Erythroblast (primary cell): ENCODE results near the gene EXOC2.

ENCODE experiments used
- DNase-seq, 2 experiments: peaks; one replicate each; lab custom pipeline; 2025; lab: John Stamatoyannopoulos, UW
- GATA1 ChIP-seq: IDR thresholded peaks from 2 replicates; pipeline ENCODE4 v1.6.1; 2011; ENCODE audit warnings: low read depth, mild to moderate bottlenecking, control low read depth, low read length, moderate library complexity
- POLR2A ChIP-seq: IDR thresholded peaks from 2 replicates; pipeline ENCODE4 v1.6.1; 2011; ENCODE audit warnings: mild to moderate bottlenecking, low read length

The EXOC2 gene

DNA sequence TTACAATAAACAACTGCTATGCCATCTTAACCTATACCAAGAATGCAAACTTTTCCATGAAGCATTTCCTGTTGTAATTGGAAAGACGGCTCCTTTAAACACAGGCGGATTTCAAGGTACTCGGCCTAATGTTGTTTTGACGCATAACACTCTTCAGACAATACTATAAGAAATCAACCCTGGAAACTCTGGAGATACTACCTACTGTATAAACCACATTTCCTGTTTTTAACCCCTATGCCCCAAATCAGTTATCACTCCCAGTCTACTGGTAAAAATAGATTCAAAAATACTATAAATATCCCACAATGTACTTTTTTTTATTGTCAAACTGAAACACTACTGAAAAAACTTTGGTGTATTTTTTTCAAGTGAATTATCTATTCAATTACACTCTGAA, 183.3 kb downstream of the EXOC2 start:
- no peak for DNase-seq
- no peak for TF ChIP-seq POLR2A

DNA sequence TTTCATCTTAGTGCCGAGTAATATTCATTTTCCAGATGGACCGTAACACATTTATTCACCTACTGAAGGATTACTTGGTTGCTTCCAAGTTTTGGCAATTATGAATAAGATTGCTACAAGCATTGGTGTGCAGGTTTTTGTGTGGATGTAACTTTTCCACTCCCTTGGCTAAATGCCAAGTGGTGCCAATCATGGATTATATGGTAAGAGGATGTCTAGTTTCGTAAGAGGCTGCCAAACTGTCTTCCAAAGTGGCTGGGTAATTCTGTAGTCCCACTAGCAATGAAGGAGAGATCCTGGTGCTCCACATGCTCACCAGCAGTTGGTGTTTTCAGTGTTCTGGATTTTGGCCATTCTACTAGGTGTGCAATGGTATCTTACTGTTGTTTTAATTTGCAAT, 184.3 kb downstream of the EXOC2 start:
- DNase-seq, result no peak
- TF ChIP-seq POLR2A (no peak), GATA1 (no peak)

DNA sequence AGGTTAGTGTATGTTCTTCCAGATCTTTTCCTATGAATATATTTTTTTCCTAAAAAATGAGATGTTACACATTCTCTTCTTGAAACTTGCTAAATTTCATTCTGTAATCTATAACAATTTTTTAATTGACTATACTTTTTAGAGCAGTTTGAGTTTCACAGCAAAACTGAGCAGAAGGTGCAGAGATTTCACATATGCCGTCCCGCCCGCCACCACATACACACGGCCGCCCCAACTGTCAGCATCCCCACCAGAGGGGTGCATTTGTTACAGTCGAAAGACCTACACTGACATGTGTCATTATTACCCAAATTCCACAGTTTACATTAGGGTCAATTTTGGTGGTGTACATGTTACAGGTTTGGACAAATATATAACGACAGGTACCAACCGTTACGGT, 184.9 kb downstream of the EXOC2 start:
- TF ChIP-seq POLR2A (no peak), GATA1 (no peak)

DNA sequence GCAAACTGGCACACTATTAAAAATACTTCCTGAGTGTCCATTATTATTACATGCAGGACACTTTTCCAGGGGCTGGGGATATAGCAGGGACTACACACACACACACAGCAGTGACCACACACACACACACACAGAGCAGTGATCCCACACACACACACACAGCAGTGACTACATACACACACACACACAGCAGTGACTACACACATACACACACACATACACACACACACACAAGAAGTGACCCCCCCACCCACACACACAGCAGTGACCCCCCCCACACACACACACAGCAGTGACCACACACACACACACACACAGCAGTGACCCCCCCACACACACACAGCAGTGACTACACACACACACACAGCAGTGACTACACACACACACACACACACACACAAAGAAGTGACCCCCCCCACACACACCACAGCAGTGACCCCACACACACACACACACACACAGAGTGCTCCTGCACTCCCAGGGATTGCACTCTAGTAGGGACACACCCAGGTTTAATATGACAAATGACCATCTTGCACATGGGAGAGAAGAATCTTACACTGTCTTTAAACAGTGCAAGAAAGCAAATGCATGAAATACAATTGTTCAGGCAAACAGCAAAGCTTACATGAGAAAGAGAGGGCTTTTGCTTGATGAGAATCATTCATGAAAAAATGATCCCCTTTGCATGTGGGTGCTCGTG, 185.9 kb downstream of the EXOC2 start:
- TF ChIP-seq POLR2A, result no peak
- TF ChIP-seq GATA1, result no peak
- DNase-seq, result no peak

More for the DNA sequence above, 184.9 kb downstream of the EXOC2 start:
- DNase-seq, result no peak

DNA sequence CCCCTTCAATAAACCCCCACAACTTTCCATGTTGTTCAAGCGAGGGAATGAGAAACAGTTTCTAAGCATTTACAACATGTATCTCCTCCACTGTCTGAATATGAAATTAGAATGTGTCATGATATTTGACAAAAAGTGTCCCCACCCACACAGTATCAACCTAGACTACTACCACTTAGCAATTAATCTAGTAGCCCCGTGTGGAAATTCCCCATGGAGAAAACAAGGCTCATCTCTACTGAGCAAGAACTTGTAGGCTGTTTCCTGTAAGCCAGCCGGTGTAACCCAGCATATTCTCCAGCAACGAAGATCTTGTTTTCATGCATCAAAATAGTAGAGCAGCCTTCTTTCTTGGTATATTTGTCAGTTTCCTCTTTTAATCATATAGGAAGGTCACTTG, 186.4 kb downstream of the EXOC2 start:
- no peak for DNase-seq
- TF ChIP-seq POLR2A (no peak), GATA1 (no peak)

DNA sequence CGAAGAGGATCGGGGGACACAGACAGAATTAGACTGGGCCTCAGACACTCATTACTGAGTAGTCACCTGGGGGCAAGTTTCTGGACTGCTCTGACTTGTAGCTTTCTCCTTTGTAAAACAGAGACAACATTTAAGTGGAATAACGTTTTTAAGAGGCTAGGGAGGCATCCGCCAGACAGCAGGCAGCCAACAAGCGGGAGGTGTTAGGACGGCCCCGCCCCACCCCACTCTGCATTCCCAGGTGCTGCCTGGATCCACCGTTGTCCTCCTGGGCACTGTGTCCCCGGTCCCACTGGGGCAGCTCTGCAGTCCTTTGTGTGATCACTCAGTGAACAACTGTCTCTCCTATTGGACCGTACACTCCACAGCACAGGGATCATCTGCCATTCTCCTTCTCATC, 187.6 kb downstream of the EXOC2 start:
- TF ChIP-seq GATA1 (no peak), POLR2A (no peak)
- DNase-seq, result no peak

DNA sequence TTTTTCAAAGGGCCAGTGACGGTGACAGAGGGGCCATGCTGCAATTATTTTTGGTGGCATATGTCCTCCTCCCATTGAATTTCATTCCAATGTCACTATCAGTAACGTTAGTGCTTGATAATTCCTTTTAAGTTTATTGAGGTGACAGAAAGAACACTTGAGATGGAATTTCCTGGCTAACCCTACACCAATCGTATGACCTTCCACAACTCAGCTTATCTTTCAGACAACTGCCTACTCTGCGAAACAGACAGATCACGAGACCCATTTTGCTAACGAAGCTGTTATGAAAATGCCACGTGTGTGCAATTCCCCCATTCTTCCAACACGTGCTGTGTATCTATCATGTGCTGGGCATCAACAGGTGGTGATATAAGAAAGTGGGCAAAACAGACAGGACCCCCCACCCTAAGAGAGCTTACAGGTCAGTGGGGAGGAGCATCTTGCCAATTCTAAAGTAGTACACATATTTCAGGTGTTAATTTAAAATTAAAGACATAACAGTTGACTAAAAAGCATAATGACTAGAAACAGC, 188.4 kb downstream of the EXOC2 start:
- DNase-seq, result no peak
- TF ChIP-seq POLR2A, result no peak
- TF ChIP-seq GATA1, result no peak

DNA sequence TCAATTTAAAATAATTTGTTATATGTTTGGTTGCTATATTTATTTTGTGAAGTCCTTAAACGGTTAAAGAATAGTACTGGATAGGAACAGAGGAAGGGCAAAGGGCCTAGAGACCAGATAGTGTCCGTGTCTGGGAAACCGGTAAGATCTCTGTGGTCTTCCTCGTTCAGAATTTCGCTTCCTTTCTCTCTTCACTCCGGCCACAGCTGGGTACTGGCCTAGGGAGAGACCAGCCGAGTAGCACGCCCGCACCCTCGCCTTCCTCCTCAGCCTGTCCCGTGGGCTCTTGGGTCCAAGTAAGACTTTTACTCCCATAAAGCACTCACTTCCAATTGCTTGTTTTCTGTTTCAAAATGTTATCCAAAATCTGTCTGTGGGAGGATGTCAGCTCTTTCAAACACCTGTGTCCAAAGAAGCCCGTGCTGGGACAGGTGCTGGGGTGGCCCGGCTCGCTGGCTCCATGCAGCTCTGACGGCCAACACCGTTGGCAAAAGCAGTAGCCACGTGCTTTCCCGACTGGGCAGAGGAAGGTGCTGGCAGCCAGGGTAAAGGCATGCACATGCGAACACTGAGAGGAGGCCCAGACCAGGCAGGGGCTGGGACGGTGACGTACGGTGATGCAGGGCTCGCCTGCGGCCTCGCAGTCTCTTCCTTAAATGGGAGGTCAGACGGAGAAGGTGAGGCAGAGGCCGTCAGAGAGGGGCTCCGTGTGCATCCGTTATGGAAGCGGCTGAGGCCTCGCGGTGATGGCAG, 189.2 kb downstream of the EXOC2 start:
- TF ChIP-seq GATA1, result no peak
- no peak for TF ChIP-seq POLR2A
- no peak for DNase-seq

DNA sequence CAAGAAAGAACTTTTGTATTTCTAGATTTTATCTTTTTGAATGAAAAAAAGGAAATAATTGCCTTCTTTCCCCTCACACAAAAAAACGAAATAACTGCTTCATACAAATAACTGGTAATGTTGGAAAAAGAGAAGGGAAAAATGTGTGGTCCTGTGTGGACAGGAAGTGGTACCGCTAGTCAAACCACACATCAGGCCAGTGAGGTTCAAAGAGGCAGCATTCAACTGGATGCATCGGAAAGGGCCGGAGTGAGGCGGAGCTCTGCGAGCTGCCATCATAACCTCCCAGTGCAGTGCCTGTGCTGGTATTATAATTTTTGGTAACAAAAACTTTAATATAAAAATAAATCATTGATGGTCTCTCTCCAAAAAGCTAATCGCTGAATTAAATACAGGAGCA, 190.2 kb downstream of the EXOC2 start:
- TF ChIP-seq POLR2A (no peak), GATA1 (no peak)
- DNase-seq, result no peak

DNA sequence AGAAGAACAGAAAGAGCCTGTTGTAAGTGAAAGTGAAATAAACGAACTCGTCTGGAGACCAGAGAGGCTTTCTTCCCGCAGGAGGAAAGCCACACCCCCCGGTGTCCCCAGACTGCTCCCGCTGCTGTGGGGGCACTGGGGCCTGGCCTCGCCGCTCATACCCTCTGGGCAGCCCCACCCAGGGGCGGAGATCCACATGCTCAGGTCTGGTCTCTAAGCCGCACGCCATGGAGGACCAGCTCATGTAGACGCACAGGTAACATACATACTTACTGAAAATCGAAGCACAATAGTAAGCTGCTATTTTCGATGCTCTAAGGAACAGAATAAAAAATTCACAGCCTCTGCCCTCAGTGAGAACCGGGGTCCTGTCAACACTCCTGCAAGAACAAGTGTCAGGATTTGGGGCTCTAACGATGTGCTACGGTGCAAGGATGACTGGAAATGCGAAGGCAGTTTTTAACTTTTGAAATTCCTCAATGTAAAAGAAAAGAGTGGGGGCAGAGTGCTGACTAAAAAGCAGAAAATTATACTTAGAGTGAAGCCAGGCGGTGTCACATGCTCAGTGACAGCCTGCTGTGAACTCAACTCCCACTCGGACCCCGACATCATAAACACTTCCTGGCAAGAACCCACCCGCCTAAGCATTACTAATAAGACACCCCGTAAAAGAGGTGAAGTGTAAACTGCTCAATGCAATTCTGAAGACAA, 190.9 kb downstream of the EXOC2 start:
- no peak for TF ChIP-seq POLR2A
- TF ChIP-seq GATA1, result no peak
- no peak for DNase-seq

DNA sequence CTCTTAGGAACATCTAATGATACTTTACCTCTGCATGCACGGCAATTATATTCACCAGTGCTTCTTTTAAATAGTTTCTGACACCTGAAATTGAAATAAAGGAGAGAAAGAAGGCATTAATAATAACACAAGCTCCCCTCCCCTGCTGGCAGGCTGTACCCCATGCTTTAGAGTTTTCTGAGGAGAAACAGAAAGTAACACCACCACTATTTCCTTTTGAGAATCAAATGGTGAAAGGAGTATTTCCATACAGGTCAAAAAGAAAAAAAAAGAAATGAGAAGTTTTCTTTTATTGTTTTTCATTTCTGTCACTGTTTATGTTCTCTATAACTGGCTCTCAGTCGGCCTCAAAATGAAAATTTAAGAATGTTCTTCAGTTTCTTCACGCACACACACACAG, 193.3 kb downstream of the EXOC2 start:
- no peak for DNase-seq
- TF ChIP-seq GATA1 (no peak), POLR2A (no peak)

DNA sequence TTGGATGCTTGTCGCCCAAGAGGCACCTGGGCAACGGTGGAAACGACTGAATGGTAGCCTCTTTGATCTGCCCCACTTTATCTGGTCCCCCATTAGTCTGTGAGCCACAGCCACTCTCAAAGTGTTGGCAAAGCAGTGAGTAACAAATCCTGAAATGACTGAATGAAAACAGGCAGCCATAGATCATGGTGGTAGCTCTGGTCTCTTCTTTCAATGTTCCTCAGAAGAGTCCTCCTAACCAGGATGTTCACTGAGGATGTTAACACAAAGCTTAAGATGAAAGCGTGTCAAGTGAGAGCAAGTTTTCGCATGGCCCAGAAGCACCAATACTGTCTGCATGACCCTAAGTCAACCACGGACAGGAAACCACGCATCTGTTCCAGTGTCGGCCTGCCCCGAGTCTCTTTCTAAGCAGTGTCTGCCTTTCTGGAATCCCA, 194.1 kb downstream of the EXOC2 start:
- no peak for DNase-seq
- TF ChIP-seq POLR2A (no peak), GATA1 (no peak)

DNA sequence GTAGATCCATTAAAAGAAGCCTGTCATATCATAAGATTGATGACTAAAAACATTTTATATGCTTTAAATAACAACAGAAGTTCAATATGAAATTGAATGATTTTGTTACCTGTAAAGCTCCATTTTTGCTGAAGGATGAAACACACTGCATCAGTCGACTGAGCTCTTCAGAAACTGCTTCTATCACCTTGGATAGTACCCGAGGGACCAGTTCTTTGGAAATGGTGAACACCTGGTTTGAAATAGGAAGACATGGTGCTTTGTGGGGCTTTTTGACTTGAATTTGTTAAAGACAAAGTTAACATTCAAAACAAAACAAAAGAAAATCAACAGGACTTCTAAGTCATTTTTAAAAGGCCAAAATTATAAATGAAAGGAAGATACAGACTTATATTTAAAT, 195.7 kb downstream of the EXOC2 start:
- DNase-seq, result no peak
- TF ChIP-seq POLR2A (no peak), GATA1 (no peak)

DNA sequence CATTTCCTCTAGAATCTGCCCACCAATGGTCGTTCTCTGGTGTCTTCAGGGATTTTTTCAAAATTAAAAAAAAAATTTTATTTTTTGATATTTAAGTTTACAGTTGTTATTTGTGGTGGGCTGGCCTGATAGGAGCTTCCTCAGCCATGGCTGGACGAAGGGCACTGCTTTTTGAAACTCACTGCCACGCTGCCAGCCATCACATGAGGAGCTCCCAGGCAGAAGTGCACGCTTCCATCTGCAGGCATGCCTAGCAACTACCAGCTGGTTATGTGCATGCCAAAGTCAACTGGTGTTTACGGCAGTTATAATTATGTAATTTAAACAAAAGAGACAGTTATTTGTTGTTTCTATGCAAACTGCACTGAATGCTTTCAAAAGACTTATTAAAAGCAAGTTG, 196.3 kb downstream of the EXOC2 start:
- TF ChIP-seq POLR2A (no peak), GATA1 (no peak)
- no peak for DNase-seq

DNA sequence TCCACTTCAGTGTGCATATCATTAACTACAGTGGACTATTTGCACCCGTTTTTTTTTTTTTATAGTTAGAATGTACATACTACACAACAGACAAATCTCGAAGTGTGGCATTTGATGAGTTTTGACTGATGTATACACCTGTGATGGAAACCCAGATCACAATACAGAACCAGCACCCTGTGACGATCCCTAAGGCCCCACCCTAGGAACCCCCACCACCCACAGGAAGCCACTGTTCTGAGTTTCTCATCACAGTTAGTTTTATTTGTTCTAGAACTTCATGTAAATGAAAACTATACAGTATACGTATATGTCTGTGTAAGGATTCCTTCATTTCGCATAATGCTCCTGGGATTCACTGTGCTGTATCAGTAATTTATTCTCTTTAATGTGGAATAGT, 198.5 kb downstream of the EXOC2 start:
- TF ChIP-seq POLR2A (no peak), GATA1 (no peak)
- no peak for DNase-seq

DNA sequence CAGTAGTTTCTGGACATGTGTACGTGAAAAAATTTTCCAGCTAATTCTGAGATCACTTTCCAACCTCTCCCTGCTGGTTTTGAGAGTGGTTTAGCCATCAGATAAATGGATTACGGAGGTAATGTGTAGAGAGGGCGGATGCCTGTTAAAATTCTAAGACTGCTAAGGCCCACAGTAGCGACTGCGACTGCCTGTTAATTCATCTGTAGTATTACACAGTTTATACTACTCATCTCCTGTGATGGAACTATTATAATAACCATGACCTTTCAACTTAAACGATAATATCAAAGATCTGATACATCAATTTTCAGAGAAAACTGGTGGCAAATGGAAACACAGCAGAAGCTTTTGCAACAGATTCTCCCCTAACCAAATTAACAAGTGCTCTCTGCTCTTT, 199.1 kb downstream of the EXOC2 start:
- DNase-seq, result no peak
- no peak for TF ChIP-seq GATA1
- TF ChIP-seq POLR2A, result no peak
